Omental fat pad (tissue), 4 donors: Measurements from ENCODE around the gene NEK4. TPM values are rescaled to one million over a fixed set of nuclear protein-coding genes. Genes with fewer than 3 reads are reported as not detected.

Experiments
- ATAC-seq: fragments of 150-250 bp; one replicate; pipeline ENCODE4 v1.9.1; 2016; ENCODE audit warnings: mild to moderate bottlenecking, moderate library complexity; ENCODE audit not compliant: low FRiP score
- DNase-seq: peaks from one replicate; pipeline ENCODE4 v3.0.0-alpha.2; 2019; ENCODE audit warnings: low spot score
- CTCF ChIP-seq, 3 donors: fragments of 450-650 bp; IDR thresholded peaks; one replicate each; pipeline ENCODE4 v1.5.1; 2016 to 2017; ENCODE audit warnings: antibody characterized with exemption in 3 of 3, mild to moderate bottlenecking in 3 of 3, moderate library complexity in 2 of 3
- total RNA-seq, 4 donors: library from RNA; depleted of rRNA; stranded (reverse); fragments of >200 nt; gene quantifications; one replicate each; pipeline ENCODE4 v1.1.0, GENCODE V29; 2016

The NEK4 gene
- total RNA-seq, 4 donors from 2014 or later = 16.8 to 22.0 (median 18.7) TPM

- no peak for ATAC-seq
- no peak for TF ChIP-seq CTCF (IDR thresholded peaks at IDR 0.05)
- DNase-seq = no peak
Measured at GRCh38 chr3:52696830-52697631, 73.7 kb downstream of the NEK4 start.

GRCh38 chr3:52695798-52696671, 74.7 kb downstream of the NEK4 start:
- no peak for TF ChIP-seq CTCF (IDR thresholded peaks at IDR 0.05)
- ATAC-seq = no peak
- no peak for DNase-seq

DNA sequence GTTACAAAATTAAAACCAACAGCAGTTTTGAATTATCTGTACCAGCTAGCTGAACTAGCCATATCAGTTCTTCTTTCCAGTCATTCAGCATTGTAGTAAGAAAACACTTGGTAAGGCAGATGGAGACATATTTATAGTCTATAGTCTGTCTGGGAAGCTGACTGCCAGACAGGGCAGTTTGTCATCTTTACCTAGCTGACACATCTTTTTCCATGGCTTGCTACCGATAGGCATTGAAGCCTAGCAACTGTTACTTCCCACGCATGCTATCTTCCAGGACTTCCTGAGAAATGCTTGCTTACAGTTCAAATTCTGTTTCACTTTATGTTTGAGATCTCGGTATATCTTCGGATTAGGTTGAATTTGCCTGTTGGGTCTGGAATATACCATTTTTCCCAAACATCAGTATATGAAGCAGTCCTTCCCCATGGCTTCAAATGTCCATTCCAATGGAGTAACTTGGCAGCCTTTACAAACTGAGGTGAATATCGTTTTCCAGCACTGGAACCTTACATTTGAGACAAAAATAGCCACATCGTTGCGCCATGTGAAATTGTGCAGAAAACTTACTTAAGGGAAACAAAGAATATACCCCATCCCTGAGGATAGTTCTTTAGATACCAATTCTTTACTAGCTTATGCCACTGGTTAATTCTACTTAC, 76.1 kb downstream of the NEK4 start:
- DNase-seq (no peak), ATAC-seq (no peak)
- no peak for TF ChIP-seq CTCF (IDR thresholded peaks at IDR 0.05)

- no peak for TF ChIP-seq CTCF (IDR thresholded peaks at IDR 0.05)
- no peak for ATAC-seq
- DNase-seq = no peak
Measured at GRCh38 chr3:52693071-52693470, 77.7 kb downstream of the NEK4 start.

DNA sequence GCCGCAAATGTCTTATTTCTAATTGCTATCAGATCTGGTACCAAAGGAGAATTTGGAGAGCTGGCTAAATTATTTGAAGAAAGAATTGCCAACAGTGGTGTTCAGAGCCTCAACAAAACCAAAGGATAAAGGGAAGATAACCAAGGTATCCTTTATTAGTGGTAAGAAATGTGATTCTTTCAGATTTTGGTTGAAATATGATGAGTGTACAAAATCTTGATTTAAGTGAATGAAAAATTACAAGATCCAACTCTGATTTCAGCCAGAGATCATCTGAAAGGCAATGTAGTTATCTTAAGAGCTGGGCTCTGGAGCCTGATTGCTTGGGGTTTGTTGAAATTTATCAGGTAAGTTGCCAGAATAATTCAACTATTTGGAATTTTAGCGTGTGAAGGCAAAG, 80.2 kb downstream of the NEK4 start:
- no peak for ATAC-seq
- no peak for TF ChIP-seq CTCF (IDR thresholded peaks at IDR 0.05)
- DNase-seq = no peak

GRCh38 chr3:52689151-52689550, 81.6 kb downstream of the NEK4 start:
- ATAC-seq (no peak), DNase-seq (no peak)
- TF ChIP-seq CTCF (IDR thresholded peaks at IDR 0.05) = no peak
